Measurements from ENCODE around the gene ZSCAN21. TPM values are rescaled to one million over a fixed set of nuclear protein-coding genes. Genes with fewer than 3 reads are reported as not detected.

The ZSCAN21 gene
- total RNA-seq, 1 donor from 2014 or later = 9.4 TPM

GRCh38 chr7:100022621-100023020, 27.0 kb upstream of the ZSCAN21 start:
- ATAC-seq (no peak), DNase-seq (ENCODE audit: missing footprints) (no peak)
- intact Hi-C loops (cut with DNase I) = no loop called here

- DNase-seq (ENCODE audit: missing footprints) (no peak), ATAC-seq (no peak)
- intact Hi-C loops (cut with DNase I) = no loop called here
These were observed 26.0 kb upstream of the ZSCAN21 start for GRCh38 chr7:100023526-100023925.

GRCh38 chr7:100024020-100024619, 25.5 kb upstream of the ZSCAN21 start:
- ATAC-seq = no peak
- intact Hi-C loops (cut with DNase I) = no loop called here

GRCh38 chr7:100027197-100027596, 22.4 kb upstream of the ZSCAN21 start:
- no peak for ATAC-seq
- intact Hi-C loops (cut with DNase I) = no loop called here
- DNase-seq (ENCODE audit: missing footprints) = no peak

More at GRCh38 chr7:100024020-100024619, 25.5 kb upstream of the ZSCAN21 start:
- DNase-seq (ENCODE audit: missing footprints) = no peak

GRCh38 chr7:100029596-100029995, 20.0 kb upstream of the ZSCAN21 start:
- intact Hi-C loops (cut with DNase I) = no loop called here
- ATAC-seq (no peak), DNase-seq (ENCODE audit: missing footprints) (no peak)

DNA sequence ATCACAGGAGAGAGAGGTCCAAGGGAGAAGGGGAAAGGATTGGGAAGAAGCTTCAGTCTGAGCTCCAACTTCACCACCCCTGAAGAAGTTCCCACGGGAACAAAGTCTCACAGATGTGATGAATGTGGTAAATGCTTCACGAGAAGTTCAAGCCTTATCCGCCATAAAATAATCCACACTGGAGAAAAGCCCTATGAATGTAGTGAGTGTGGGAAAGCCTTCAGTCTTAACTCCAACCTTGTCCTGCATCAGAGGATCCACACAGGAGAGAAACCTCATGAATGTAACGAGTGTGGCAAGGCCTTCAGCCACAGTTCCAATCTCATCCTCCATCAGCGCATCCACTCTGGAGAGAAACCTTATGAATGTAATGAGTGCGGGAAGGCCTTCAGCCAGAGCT, 16.0 kb upstream of the ZSCAN21 start:
- DNase-seq (ENCODE audit: missing footprints) (no peak), ATAC-seq (no peak)
- intact Hi-C loops (cut with DNase I) = no loop called here

- intact Hi-C loops (cut with DNase I) = no loop called here
- no peak for DNase-seq (ENCODE audit: missing footprints)
- ATAC-seq = no peak
These were observed 14.6 kb upstream of the ZSCAN21 start for GRCh38 chr7:100034871-100035510.

DNA sequence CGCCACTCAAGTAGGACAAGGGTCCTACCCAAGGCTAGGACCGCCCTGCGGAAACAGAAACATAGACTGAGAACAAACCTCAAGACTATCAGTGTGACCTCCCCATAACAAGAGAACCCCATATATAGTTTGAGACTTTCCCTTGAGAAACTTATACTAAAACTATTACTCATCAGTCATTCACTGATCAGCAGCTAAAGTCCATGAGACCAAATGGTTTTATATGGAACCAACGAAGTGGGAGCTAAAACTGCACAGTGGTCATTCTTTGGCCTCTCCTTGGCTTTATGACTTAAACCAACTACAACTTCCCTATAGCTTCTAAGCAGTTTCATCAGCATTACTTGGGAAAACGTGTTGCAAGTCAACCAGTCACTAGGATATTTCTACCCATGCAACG, 13.7 kb upstream of the ZSCAN21 start:
- no peak for ATAC-seq
- DNase-seq (ENCODE audit: missing footprints) = no peak
- intact Hi-C loops (cut with DNase I) = no loop called here

DNA sequence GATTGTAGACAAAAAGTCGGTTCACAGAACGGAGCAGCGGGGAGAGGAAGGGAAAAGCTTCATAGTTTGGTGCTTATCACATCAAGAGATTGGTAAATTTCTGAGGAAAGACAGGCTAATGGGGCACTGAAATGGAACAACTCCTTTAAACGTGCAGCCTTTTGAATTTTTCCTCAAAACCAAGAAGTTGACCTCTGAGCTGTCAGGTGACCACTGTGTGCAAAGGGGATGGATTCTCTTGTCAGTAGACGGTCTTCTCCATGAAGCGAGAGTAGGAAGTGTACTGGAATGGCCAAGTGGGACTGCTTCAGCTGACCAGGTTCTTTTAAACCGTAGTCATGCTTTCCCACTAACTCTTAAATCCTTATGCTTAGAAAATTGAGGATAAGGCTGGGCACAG, 11.2 kb upstream of the ZSCAN21 start:
- intact Hi-C loops (cut with DNase I) = no loop called here
- no peak for DNase-seq (ENCODE audit: missing footprints)
- ATAC-seq = no peak

GRCh38 chr7:100040575-100040974, 9.0 kb upstream of the ZSCAN21 start:
- DNase-seq (ENCODE audit: missing footprints) (no peak), ATAC-seq (no peak)
- intact Hi-C loops (cut with DNase I) = no loop called here

DNA sequence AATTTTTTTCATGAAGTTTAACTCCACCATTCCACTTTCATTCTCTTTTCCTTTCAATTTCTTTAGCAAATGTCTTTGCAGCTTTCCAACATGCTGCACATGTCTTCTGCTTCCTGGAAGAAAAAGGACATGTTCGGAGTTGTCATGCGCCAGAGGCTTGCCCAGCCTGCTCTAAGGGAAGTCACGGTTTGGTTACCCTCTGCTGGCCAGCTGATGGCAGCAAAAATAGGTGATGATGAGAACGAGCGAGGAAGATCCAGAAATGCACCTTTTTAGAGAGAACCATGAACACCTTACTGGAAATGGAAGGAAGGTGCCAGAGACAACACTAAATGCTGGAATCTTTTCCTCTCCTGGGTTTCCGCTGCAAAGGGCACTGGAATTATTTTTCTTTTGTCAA, 4.9 kb upstream of the ZSCAN21 start:
- no peak for DNase-seq (ENCODE audit: missing footprints)
- no peak for ATAC-seq
- intact Hi-C loops (cut with DNase I) = loop anchor here (5.0 kb wide), 1 partner anchor 47 kb away; no protein-coding TSS in a partner anchor

- ATAC-seq = no peak
- DNase-seq (ENCODE audit: missing footprints) = no peak
- intact Hi-C loops (cut with DNase I) = loop anchor here (1.0 to 5.0 kb wide), 4 partner anchors 32 to 53 kb away; partner anchors contain the start of genes AP4M1, MCM7, ZKSCAN1 and ZNF3
These were observed 894 bp upstream of the ZSCAN21 start for GRCh38 chr7:100048680-100049079.

- intact Hi-C loops (cut with DNase I) = no loop called here
- DNase-seq (ENCODE audit: missing footprints) = no peak
These were observed 2.0 kb downstream of the ZSCAN21 start for GRCh38 chr7:100051611-100052010.

GRCh38 chr7:100053215-100053614, 3.6 kb downstream of the ZSCAN21 start:
- no peak for DNase-seq (ENCODE audit: missing footprints)
- ATAC-seq = no peak
- intact Hi-C loops (cut with DNase I) = no loop called here

More at GRCh38 chr7:100051611-100052010, 2.0 kb downstream of the ZSCAN21 start:
- no peak for ATAC-seq

- ATAC-seq (no peak), DNase-seq (ENCODE audit: missing footprints) (no peak)
- intact Hi-C loops (cut with DNase I) = no loop called here
These were observed 7.4 kb downstream of the ZSCAN21 start for GRCh38 chr7:100057006-100057405.

GRCh38 chr7:100059251-100059739, 9.7 kb downstream of the ZSCAN21 start:
- intact Hi-C loops (cut with DNase I) = no loop called here
- no peak for ATAC-seq

DNA sequence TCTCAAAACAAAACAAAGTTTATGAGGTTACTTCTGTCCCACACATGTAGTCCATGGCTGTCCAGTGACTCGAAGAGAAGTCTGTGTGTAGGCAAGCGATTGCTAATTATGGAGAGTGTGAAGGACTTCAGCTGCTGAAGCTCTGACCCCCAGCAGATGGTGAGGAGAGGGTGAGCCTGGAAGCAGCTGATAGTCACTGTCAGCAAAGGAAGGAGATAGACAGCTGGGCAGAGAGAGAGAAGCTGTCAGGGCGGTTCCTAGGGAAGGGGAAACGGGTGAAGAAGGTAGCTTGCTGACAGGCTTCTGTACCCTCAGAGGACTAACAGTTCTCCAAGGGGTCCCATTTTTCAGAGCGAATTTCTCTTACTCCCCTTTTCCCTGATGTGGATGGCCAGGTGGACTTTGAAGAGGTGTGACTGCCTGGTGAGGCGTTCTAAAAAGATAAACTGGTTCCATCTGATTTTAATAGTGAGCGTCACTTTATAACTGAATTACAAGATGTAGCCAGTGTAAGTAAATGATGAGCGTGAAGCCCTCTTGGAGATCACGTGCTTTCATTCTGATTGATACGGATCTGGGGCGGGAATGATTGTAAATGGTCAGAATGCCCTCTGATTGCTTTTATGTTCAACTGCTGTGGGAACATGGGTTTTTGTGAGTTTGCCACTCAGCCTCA, 12.1 kb downstream of the ZSCAN21 start:
- no peak for DNase-seq (ENCODE audit: missing footprints)
- intact Hi-C loops (cut with DNase I) = no loop called here
- ATAC-seq = no peak

More at GRCh38 chr7:100059251-100059739, 9.7 kb downstream of the ZSCAN21 start:
- DNase-seq (ENCODE audit: missing footprints) = no peak

GRCh38 chr7:100063376-100063775, 13.8 kb downstream of the ZSCAN21 start:
- no peak for ATAC-seq
- intact Hi-C loops (cut with DNase I) = no loop called here
- DNase-seq (ENCODE audit: missing footprints) = no peak

DNA sequence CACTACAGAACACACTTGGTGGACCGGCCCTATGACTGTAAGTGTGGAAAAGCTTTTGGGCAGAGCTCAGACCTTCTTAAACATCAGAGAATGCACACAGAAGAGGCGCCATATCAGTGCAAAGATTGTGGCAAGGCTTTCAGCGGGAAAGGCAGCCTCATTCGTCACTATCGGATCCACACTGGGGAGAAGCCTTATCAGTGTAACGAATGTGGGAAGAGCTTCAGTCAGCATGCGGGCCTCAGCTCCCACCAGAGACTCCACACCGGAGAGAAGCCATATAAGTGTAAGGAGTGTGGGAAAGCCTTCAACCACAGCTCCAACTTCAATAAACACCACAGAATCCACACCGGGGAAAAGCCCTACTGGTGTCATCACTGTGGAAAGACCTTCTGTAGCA, 14.6 kb downstream of the ZSCAN21 start:
- no peak for ATAC-seq
- intact Hi-C loops (cut with DNase I) = no loop called here

More for the DNA sequence above, 14.6 kb downstream of the ZSCAN21 start:
- DNase-seq (ENCODE audit: missing footprints) = no peak
